Inferior parietal cortex (tissue), 1 donor: ENCODE measurements around the gene PCP4L1.
A peak's percentile ranks its signal among the peaks of the same experiment; 100 is the strongest.

Source experiments
- DNase-seq: peaks from one replicate; pipeline ENCODE4 v3.0.0-alpha.2; 2016; ENCODE audit errors: extremely low spot score

PCP4L1 gene

DNA sequence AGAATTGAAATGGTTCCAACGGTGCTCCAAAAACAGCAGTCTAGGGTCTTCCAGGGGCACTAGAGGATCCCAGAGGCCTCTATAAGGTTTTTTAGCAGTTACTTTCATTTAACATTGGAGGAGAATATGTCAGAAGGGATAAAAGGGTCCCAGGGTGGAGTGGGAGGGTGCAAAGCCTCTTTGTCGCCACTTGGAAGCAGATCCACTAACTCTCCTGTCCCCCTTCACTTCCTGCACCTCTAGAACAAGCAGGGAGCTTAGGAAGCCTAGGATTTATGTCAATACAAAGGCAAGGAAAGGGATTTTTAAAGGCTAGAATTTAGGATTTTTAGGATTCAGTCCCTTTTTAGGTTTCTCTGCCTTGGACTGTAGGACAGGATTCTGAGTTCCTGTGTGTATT is 8.3 kb downstream of the PCP4L1 start:
- no peak for DNase-seq

DNA sequence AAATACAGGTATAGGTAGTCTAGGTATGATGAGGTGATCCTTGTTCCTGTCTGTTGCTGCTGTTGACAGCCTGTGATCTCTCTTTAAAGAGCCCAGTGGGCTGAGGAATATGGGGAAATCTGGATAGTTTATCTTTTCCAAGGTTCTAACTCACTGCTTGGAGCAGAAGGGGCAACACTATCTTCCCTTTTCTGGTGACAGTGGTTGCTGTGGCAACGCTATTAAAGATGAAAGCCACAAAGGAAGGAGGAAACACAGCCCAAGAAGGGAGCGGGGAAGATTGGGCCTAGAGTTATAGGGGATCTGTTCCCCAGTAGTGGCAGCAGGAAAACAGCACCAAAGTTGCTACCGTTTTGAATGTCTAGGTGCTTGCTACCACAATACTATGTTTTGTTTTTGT is 8.8 kb downstream of the PCP4L1 start:
- no peak for DNase-seq

DNA sequence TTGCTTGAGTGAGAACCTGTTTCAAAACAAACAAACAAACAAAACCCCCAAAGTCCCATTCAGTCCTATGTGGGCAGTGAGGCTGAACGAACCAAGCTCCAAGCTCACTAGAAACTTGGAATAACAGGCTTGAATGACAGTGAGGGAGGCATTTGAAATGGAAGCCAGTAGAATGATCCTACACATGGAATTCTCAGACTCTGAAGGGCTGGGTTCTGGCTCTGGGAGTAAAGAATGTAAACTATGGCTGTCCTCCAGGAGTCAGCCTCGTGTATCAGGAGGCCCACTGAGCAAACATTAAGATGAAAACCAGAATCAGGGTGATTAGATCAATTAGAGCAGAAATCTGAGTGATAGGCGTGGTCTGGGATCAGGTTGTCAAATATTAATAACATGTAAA is 14.9 kb downstream of the PCP4L1 start:
- no peak for DNase-seq

DNA sequence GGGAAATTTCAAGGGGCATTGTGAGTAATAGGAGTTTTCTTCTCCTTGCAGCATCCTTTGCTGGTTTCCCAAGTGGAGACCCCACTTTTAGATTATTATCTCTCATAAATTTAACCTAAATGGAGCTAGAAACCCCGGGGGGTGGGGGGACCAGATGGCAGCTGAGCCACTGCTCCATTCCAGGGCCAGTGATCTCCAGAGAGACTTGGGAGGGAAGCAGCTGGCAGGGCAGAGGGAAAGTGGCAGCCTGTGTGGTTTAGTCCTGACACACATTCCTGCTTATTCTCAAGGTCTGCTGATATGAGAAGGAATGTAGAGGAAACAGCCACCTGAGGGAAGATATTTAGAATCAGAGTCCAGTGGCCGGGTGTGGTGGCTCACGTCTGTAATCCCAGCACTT is 16.3 kb downstream of the PCP4L1 start:
- DNase-seq = no peak

DNA sequence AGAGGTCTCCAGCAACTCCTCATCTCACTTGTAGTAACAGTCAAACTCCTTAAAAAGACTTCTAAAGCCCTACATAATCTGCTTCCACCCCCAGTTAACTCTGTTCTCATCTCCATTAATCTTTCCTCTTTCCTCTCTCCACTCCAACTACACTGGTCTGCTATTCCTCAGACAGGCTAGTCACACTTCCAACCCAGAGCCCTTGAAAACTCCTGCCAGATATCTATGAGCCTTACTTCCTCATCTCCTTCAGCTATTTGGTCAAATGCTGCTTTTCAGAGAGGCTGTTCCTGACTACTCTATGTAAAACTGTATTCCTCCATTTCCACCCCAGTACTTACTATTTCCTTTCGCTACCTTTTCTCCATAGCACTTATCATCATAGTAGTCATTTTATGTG is 24.4 kb downstream of the PCP4L1 start:
- DNase-seq = no peak

DNA sequence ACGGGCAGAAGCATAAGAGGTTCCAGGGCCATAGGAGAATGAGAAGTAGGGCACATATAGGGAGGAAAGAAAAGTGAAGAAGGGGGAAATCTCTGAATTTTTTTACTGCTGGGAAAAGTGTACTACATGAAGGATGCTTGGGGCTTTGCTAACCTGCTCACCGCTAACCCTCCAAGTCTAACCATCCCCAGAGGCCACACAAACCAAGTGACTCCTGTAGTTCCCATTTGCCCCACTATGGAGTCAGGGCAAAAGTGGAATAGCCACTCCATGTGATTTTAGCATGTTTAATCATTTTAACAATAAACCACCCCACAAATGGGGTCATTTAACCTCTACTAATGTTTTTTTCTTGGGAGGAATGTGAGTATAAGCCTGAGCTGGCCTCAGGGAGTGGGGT is 26.6 kb downstream of the PCP4L1 start:
- DNase-seq = no peak

DNA sequence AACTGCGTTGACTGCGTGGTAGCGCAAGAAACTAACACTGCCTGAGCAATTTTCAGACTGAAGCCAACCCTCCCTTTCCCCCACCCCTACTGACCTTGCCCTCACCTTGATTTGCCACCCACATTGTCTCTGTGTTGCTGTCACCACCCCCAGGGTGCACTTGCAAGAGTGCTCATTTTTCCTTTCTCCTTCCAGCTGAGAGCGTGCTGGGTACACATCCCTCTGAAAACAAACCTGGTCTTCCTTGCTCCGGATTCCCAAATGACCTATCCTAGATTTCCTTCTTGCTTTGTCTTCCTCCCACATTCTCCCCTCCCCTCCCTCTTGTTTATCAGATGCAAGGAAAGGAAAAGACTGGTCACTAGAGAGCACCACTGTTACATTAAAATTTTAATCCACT is 27.0 kb downstream of the PCP4L1 start:
- DNase-seq = no peak

DNA sequence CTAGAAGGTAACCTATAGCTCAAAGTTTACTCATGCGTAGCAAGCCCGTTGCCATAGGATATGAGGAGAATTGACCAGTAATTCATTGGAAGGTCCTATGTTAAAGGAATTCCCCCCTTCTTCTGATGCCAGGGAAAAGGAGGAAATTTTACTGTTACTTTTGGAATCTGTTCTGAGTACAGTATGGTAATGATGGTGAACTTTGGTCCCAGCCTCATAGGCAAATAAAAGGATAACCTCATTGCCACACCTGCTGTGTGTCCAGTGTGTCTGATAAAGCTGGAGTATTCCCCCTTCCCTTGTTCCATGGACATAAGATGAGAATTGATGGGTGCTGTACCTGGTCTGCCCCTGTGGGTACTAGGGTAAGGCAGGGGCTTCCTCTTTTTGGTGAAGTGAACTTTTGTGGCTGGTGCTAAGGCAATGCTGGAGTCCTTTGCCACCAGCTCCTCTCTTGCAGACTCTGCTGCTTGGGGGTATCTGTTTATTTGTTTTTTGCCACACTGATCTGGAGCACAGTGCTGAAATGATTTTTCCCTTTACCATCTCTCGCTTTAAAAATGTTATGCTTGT is 29.0 kb downstream of the PCP4L1 start:
- no peak for DNase-seq

DNA sequence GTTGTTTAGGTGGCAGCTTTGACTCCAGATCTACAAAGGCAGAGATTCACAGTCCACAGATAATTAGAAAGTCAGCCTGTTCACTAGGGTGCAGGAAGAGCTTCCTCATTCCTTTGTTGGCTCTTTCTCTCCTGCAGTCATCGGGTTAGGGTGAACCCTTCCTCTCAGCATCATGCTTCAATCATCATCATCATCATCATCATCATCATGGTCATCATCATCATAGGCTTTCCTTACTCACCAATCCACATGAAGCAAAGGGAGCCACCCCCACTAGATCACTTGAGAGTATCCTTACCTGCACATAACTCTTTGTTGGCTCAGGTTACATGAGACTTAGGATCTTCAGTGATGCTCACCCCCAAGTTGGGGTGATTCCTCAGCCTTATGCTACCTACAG is 32.2 kb downstream of the PCP4L1 start:
- no peak for DNase-seq

DNA sequence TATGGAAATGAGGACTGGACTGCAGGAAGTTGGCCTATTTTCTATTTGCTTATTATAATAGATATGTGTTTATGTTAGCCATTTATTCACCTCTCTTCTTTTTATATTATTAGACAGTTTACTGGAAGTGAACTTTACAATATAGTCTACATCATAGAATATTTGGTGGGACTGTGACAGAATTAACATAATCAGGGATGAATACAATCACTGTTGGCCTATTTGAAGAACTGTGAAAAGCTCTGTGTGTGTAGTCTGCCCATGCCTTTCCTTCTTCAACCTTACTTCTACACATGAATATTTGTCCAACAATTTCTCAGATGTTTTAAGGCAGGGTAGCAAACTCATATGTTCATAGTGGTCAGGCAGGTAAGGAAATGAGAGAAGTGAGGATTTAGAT is 38.9 kb downstream of the PCP4L1 start:
- DNase-seq = no peak

DNA sequence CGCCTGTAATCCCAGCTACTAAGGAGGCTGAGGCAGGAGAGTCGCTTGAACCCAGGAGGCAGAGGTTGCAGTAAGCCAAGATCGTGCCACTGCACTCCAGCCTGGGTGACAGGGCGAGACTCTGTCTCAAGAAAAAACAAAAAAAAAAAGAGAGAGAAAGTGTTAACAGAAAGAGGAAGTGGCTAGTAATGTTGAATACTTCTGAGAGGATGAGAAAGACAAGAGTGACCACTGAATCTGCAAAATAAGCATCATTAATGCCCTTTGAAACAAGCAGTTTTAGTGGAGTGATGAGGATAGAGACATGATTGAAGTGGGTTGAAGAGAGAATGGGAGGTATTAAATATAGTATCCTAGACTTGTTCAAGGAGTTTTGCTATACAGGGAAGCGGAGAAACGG is 39.6 kb downstream of the PCP4L1 start:
- DNase-seq = no peak

DNA sequence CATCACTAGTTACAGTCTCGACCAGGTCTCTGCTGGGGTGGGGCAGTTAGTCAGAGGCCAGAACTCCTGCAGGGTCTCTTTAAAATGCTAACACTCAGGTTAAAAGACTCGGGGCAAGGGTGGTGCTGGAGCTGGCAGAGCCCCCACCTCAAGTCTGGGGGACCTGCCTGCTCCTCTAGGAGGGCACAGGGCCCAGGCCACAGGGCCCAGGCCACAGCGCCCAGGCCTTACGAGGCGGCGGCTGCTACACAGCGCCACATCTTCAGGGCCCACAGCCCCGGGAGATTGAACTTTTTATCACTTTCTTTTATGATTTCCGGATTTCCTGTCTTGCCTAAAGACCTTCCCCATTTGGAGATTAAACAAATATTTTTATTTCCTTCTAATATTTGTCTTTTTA is 40.8 kb downstream of the PCP4L1 start:
- no peak for DNase-seq

DNA sequence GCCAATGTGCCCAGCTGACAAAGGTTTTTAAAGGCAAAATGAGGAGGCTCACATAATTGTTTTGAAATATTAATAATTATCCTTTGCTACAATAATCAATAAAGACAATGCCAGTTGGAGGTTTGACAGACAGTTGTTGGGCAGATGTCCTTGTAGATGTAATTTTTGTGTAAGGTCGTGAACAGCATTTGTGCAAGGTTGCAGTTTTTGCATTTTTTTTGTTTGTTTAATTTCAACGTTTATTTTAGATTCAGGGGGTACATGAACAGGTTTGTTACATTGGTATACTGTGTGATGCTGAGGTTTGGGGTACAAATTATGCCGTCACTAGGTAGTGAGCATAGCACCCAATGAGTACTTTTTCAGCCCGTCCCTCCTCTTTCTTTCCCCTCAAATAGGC is 41.9 kb downstream of the PCP4L1 start:
- no peak for DNase-seq

DNA sequence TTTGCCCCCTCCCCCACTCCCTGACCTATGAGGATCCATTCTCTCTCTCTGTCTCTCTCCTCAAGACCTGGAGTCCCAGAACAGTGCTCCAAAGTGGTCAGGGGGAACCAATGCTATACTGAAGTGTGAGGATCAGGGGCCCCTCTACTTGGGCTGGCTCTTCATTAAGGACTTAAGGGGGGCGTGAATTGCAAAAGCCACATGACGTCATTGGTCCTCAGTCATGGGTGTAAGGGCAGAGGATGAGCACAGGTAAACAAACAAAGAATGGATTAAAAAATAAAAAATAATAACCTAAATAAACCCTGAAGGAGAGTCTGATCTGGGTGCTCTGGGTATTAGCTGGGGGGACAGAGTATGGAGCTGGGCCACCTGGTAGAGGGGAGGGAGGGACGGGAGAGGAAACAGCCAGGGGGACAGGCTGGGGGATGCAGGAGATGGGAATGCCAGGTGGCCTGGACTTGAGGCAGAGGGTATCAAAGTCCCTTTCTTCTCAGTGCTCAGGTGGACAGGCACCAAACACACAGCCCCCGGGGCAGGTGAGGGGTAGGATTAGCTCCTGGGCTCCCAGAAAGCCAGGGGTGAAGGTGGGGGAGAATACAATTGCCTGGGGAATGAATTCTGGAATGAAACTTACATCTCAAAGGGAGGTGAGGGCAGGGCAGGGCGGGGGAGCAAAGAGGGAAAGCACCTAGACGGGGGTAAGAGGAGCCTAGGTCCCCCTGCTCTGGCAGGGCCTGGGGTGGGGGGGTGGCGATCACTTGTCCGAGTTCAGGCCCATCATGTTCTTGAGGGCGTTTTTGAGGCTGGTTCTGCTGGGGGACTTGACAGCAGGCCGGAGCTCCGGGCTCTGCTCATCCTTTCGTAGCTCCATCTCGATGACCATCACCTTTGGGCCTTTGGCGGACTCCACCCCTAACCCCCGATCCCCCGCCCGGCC is 46.7 kb downstream of the PCP4L1 start:
- no peak for DNase-seq

DNA sequence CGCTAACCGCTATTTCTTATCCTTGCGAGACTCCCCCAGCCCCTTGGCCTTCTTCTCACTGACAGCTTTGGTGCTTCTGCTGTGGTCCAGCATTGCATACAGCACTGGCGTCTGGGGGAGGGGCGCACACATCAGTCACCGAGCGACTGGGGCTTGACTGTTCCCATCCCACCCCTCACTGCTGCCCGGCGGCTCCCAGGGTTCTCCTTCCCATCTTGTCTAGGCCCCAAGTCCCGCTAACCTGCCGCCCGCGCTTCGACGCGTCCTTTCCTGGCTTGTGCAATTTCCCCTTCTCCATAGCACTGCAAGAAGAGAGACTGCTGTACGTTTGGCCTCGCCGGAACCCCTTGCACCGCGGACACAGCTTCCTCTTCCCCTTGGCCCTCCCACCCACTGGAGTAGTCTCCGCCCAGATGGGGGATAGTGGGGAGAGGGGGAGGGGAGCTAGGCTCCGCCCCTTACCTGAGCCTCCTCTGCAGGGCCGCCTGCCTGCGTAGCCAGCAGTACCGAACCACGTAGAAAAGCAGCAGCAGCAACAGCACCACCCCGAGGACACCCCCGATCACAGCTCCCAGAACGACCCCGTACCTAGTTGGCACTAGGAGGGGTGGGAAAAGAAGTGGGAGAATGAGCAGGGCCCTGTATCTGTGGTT is 47.4 kb downstream of the PCP4L1 start:
- peak; percentile 62 for DNase-seq

DNA sequence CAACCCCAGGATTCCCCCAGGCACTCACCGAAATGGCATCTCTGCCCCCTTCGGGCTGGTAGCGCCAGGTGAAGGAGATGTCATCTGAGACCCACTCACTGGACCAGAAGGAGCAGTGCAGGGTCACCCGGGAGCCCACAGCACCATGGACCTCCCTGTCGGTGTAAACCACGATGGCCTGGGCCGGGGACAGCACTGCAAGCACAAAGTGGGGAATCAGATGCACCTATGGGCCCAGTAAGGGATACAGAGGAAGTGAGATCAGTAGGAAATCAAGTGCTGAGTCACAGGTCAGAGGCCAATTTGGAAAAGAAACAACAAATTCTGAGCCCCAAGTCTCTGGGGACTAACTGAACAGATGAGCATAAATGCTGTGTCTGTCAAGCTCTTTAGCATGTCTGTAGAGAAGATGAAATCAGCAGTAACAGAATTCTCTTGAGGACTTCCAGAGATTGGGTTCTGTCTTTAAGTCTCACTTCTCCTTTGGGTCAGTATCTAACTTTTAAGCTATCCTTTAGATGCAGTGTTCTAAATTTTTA is 48.8 kb downstream of the PCP4L1 start:
- DNase-seq = peak; percentile 27

DNA sequence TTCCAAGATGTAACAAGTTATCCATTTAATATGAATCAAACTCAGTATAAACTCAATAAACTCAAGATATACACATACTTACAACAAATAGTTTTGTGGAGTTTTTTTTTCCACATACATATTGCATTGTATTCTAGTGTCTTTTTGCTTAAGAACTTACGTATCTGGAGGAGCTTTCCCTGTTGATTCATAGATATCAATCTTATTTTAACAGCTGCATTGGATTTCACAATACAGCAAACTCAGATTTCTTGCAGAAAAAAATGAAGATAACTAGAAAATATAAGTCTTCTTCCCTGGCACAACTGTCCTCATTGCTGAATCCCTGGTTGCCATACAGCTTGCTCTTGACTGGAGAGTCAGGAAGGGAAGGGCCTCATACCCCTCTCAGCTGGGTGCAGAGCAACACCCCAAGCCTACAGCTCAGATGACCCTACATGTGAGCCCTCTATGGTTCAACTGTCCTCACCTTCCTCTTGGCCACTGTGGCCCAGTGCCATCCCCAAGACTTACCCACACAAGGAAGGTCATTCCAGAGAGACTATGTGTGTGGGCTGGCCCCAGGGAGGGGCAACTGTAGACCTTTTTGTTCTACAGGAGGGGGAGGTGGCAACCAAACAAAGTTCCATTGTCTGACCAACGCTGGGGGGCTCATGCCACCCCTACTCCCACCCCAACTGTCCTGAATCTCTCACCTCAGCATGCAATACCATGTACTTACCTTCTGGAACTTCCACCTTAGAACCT is 49.5 kb downstream of the PCP4L1 start:
- no peak for DNase-seq

DNA sequence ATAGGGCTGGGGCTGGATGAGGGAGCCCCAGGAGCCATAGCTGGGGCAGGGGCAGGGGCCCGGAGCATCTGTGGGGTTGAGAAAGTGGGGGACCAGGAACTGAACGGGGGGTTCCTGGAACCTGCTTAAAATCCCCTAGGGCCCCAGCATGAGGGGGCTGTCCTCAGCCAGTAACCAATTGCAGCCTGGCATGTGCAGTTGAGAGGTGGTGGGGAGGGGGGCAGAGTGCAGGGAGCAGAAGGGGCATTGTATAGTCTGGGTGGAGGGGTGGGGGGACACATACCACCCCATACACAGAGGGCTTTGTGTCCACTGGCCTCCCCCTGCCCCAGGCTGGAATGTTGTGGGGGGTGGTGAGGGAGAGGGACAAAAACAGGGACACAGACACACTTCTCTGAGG is 51.3 kb downstream of the PCP4L1 start, which contains the start of gene MPZ:
TSS of gene MPZ (minus strand) at position 101 of the 400 bp plus-strand sequence. CDS start at position 38, 63 bp downstream.
- no peak for DNase-seq

DNA sequence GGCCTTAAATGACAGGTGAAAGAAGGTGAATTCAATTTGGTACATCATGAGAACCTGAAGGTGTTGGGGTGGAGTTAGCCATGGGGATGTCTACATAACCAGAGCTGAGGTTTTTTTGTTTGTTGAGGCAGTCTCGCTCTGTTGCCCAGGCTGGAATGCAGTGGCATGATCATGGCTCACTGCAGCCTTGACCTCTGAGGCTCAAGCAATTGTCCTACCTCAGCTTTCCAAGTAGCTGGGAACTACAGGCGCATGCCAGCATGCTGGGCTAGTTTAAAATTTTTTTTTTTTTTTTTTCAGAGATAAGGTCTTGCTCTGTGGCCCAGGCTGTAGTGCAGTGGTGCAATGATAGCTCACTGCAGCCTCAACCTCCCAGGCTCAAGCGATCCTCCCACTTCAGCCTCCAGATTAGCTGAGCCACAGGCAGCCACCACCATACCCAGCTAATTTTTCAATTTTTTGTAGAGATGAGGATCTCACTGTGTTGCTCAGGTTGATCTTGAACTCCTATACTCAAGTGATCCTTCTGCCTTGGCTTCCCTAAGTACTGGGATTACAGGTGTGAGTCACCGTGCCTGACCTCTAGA is 53.1 kb downstream of the PCP4L1 start:
- DNase-seq = no peak

DNA sequence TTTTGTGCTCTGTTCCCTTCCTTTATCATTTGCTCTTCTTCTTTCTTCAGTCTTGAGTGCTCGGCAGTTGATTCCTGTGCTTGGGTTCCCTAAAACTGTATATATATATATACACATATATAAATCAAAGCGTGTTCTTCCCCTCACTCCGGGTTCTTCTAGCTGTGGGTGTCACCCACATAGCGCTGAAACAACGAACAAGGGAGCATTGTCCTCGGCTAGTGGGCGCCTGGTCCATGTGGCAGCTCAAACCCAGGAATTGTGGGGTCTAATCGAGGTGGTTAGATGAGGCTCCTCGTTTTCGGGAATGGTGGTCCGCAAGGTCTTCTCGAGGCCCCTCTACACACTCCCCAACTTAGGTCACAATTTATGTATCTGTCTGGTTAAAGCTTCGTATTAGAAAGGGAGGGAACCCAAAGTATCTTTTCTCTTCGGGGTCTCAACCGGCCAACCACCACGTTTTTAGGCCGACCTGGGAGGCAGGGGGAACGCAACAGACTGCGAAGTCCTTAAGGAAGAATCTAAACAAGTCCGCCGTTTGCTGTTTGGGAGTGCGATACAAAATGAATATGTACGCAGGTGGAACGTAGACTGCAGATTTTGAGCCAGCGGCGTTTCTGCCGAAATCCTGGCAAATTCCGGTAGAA is 55.1 kb downstream of the PCP4L1 start:
- DNase-seq = peak; percentile 63
